ENCODE results near the gene MT1HL1. TPM values are rescaled to one million over a fixed set of nuclear protein-coding genes. Genes with fewer than 3 reads are reported as not detected.

MT1HL1 gene
- total RNA-seq, 1 experiment from 2014 or later: not detected

- intact Hi-C loops (cut with micrococcal nuclease): no loop called here
- Histone ChIP-seq H3K9me2 (ENCODE audit: insufficient read depth) (no peaks in the 10 kb centered on the region), H3K36me3 (ENCODE audit: control insufficient read depth in 1 of 2, insufficient read depth in 2 of 2, low read length in 2 of 2) (no peaks in the 10 kb centered on the region), H3K9me3 (ENCODE audit: control insufficient read depth in 1 of 2, insufficient read depth in 1 of 2, low read depth in 1 of 2, low read length in 2 of 2) (no peaks in the 10 kb centered on the region), H3K79me2 (ENCODE audit: insufficient read depth, low read length) (no peaks in the 10 kb centered on the region), H3K4me3 (replicated peaks in 1 of 2; ENCODE audit: low read depth in 1 of 2, low read length in 2 of 2) (no peak overlapping the region), H3K4me2 (ENCODE audit: low read length) (no peak overlapping the region), H3K27ac (ENCODE audit: low read depth, low read length) (no peak overlapping the region), H3K27me3 (ENCODE audit: insufficient read depth, low read length) (peaks cover 43% of the 10 kb centered on the region), H4K20me1 (ENCODE audit: insufficient read depth) (no peaks in the 10 kb centered on the region), H3K4me1 (ENCODE audit: control insufficient read depth in 1 of 2, insufficient read depth in 2 of 2, low read length in 2 of 2) (no peaks in the 10 kb centered on the region), H3K9ac (ENCODE audit: low read length) (no peak overlapping the region), H2AFZ (ENCODE audit: low read depth, low read length, poor library complexity, severe bottlenecking) (no peak overlapping the region)
- TF ChIP-seq SIN3A (IDR thresholded peaks at IDR 0.05; ENCODE audit: low read depth) (no peak), ATF3 (IDR thresholded peaks at IDR 0.05) (no peak), EGR1 (IDR thresholded peaks at IDR 0.05; ENCODE audit: low read depth) (no peak), ZNF274 (IDR thresholded peaks at IDR 0.05; ENCODE audit: low read depth, low read length) (no peak), REST (IDR thresholded peaks at IDR 0.05; ENCODE audit: low read depth) (no peak), CBX3 (IDR thresholded peaks at IDR 0.05; ENCODE audit: low read depth) (no peak), JUND (IDR thresholded peaks at IDR 0.05) (no peak), POLR2A (IDR thresholded peaks at IDR 0.05; ENCODE audit: borderline replicate concordance, extremely low read depth, insufficient read depth, insufficient read length) (no peak), SRF (IDR thresholded peaks at IDR 0.05; ENCODE audit: low read depth) (no peak), ZFX (IDR thresholded peaks at IDR 0.05) (no peak), POLR2AphosphoS5 (IDR thresholded peaks at IDR 0.05; ENCODE audit: low read depth, low read length) (no peak), ELF1 (IDR thresholded peaks at IDR 0.05; ENCODE audit: borderline replicate concordance, low read depth) (no peak), EZH2phosphoT487 (IDR thresholded peaks at IDR 0.05; ENCODE audit: borderline replicate concordance) (no peak)
- TF ChIP-seq, protein P1, sequence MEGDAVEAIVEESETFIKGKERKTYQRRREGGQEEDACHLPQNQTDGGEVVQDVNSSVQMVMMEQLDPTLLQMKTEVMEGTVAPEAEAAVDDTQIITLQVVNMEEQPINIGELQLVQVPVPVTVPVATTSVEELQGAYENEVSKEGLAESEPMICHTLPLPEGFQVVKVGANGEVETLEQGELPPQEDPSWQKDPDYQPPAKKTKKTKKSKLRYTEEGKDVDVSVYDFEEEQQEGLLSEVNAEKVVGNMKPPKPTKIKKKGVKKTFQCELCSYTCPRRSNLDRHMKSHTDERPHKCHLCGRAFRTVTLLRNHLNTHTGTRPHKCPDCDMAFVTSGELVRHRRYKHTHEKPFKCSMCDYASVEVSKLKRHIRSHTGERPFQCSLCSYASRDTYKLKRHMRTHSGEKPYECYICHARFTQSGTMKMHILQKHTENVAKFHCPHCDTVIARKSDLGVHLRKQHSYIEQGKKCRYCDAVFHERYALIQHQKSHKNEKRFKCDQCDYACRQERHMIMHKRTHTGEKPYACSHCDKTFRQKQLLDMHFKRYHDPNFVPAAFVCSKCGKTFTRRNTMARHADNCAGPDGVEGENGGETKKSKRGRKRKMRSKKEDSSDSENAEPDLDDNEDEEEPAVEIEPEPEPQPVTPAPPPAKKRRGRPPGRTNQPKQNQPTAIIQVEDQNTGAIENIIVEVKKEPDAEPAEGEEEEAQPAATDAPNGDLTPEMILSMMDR (IDR thresholded peaks at IDR 0.05 in 2 of 3, conservative IDR thresholded peaks at IDR 0.05 in 1 of 3; ENCODE audit: borderline replicate concordance in 1 of 3, insufficient read depth in 1 of 3, low read depth in 2 of 3, low read length in 2 of 3): no peak
- TF ChIP-seq, protein P2, sequence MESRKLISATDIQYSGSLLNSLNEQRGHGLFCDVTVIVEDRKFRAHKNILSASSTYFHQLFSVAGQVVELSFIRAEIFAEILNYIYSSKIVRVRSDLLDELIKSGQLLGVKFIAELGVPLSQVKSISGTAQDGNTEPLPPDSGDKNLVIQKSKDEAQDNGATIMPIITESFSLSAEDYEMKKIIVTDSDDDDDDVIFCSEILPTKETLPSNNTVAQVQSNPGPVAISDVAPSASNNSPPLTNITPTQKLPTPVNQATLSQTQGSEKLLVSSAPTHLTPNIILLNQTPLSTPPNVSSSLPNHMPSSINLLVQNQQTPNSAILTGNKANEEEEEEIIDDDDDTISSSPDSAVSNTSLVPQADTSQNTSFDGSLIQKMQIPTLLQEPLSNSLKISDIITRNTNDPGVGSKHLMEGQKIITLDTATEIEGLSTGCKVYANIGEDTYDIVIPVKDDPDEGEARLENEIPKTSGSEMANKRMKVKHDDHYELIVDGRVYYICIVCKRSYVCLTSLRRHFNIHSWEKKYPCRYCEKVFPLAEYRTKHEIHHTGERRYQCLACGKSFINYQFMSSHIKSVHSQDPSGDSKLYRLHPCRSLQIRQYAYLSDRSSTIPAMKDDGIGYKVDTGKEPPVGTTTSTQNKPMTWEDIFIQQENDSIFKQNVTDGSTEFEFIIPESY (IDR thresholded peaks at IDR 0.05; ENCODE audit: extremely low read depth, insufficient replicate concordance, low read length): no peak
- no TSS peak for BruUV-seq (replicated peaks)
- no peak for DNase-seq (ENCODE audit: low read depth, low spot score)
- ChIA-PET POLR2A (no interaction called here), CTCF (no interaction called here), RAD21 (ENCODE audit: low non-redundant PET in 1 of 2, low total read pairs in 2 of 2, uncharacterized antibody in 2 of 2, unreplicated experiment in 2 of 2) (no interaction called here)
- ATAC-seq: no peak
Observed at GRCh38 chr1:237050915-237051314, 46.7 kb upstream of the MT1HL1 start.
